OCI-LY7 (cell line): ENCODE measurements around the gene CDRT4. TPM values are rescaled to one million over a fixed set of nuclear protein-coding genes. Genes with fewer than 3 reads are reported as not detected.

Experiments used
- BruUV-seq: library from RNA; stranded (reverse); fragments of 400-500 nt; replicated peaks from 2 replicates; lab custom pipeline; 2021; lab: Mats Ljungman, UMichigan
- CTCF ChIA-PET: fragments of 300-600 bp; sonication (Branson Sonifier 250); formaldehyde crosslinking; loops from one replicate; lab custom pipeline; 2022; ENCODE audit warnings: antibody characterized with exemption; ENCODE audit not compliant: unreplicated experiment; lab: Charles Lee
- POLR2A ChIA-PET: fragments of 300-600 bp; sonication (Branson Sonifier 250); formaldehyde crosslinking; loops from one replicate; lab custom pipeline; 2022; ENCODE audit warnings: antibody characterized with exemption; lab: Charles Lee
- DNase-seq: peaks from one replicate; pipeline ENCODE4 v3.0.0-alpha.2; 2015; ENCODE audit warnings: low spot score
- H2AFZ ChIP-seq: fragments of 200-600 bp; sonication (generic), shearing (Covaris generic); 2 replicates; pipeline ENCODE4 v1.6.1; 2014; ENCODE audit warnings: mild to moderate bottlenecking, antibody characterized with exemption, low read length, moderate library complexity
- H3K27ac ChIP-seq: fragments of 200-600 bp; sonication (generic); 2 replicates; pipeline ENCODE4 v1.5.1; 2014; ENCODE audit warnings: mixed run types, low read depth, mild to moderate bottlenecking, moderate library complexity, low read length, inconsistent platforms; ENCODE audit not compliant: poor library complexity, severe bottlenecking
- H3K36me3 ChIP-seq: fragments of 200-600 bp; sonication (generic); 2 replicates; pipeline ENCODE4 v1.6.1; 2014; ENCODE audit warnings: mild to moderate bottlenecking, antibody characterized with exemption, low read length, moderate library complexity, mixed read lengths; ENCODE audit not compliant: insufficient read depth
- H3K4me1 ChIP-seq: fragments of 200-600 bp; sonication (generic); 2 replicates; pipeline ENCODE4 v1.5.1; 2014; ENCODE audit warnings: mild to moderate bottlenecking, low read length; ENCODE audit not compliant: insufficient read depth, poor library complexity, severe bottlenecking
- H3K4me2 ChIP-seq: fragments of 200-600 bp; sonication (generic); 2 replicates; pipeline ENCODE4 v1.6.1; 2014; ENCODE audit warnings: mild to moderate bottlenecking, low read length
- H3K4me3 ChIP-seq: fragments of 200-600 bp; sonication (generic); 2 replicates; pipeline ENCODE4 v1.5.1; 2014; ENCODE audit warnings: mild to moderate bottlenecking, low read depth, low read length; ENCODE audit not compliant: poor library complexity, severe bottlenecking
- H3K79me2 ChIP-seq: fragments of 200-600 bp; sonication (generic); 2 replicates; pipeline ENCODE4 v1.6.1; 2016; ENCODE audit warnings: low read depth, mild to moderate bottlenecking, low read length, moderate library complexity, mixed read lengths; ENCODE audit not compliant: insufficient read depth
- H3K9me2 ChIP-seq: fragments of 200-600 bp; sonication (generic); 2 replicates; pipeline ENCODE4 v1.6.1; 2016; ENCODE audit warnings: mild to moderate bottlenecking, low read length, mixed read lengths; ENCODE audit not compliant: insufficient read depth
- H3K9me3 ChIP-seq: fragments of 200-600 bp; sonication (generic); 2 replicates; pipeline ENCODE4 v1.6.1; 2014; ENCODE audit warnings: mild to moderate bottlenecking, mixed run types, low read length, mixed read lengths
- H4K20me1 ChIP-seq: fragments of 200-600 bp; sonication (generic); 2 replicates; pipeline ENCODE4 v1.6.1; 2014; ENCODE audit warnings: mild to moderate bottlenecking, antibody characterized with exemption, low read length, moderate library complexity, mixed read lengths; ENCODE audit not compliant: insufficient read depth
- EZH2phosphoT487 ChIP-seq: fragments of 200-600 bp; sonication (generic); IDR thresholded peaks from 2 replicates; pipeline ENCODE4 v1.6.1; 2018; ENCODE audit warnings: low read depth, borderline replicate concordance, mild to moderate bottlenecking, mixed run types, antibody characterized with exemption, low read length, moderate library complexity, mixed read lengths
- intact Hi-C: fragments of 100-400 bp; cut with micrococcal nuclease; formaldehyde crosslinking; loops from one replicate; pipeline ENCODE4 v1.10.0; 2022; ENCODE audit not compliant: unreplicated experiment
- total RNA-seq, 2 experiments: library from RNA; depleted of rRNA in 1 of 2; stranded (reverse); fragments of >200 nt in 1 of 2; shearing (Covaris generic) in 1 of 2; gene quantifications; 2 replicates each; pipeline ENCODE4 v1.2.3, GENCODE V29; 2014 to 2022
- TF ChIP-seq, protein P1 (sequence below): fragments of 200-600 bp; sonication (generic); conservative IDR thresholded peaks from 2 replicates; pipeline ENCODE4 v1.5.1; 2014; ENCODE audit warnings: mild to moderate bottlenecking, antibody characterized with exemption, low read length, moderate library complexity, mixed read lengths

CDRT4 gene
- total RNA-seq, 2 experiments from 2014 or later = 1.7 to 6.2 TPM

DNA sequence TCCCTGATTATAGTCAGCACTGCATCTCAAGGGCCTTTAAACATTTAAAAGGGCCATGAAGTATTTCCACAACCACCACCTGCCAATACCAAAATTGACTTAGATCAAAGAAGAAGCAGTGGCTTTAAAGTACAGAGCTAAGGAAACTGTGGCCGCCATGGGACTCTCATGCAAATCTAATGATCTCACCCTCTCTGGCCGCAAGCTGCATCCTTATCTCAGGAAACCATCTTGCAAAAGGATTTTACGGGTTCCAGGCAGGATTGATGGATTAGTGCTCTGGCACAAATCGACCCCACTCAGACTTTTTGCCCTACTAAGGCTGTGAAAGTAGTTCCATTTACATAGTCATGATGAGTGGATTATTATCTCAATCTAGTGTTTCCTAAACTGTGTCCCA, 22.6 kb downstream of the CDRT4 start:
- Histone ChIP-seq H3K4me2 (0 out of 2 replicates have a peak overlapping the region, but pooled peaks have one; percentile 9), H3K27ac (no peak overlapping the region), H3K9me3 (no peaks in the 10 kb centered on the region), H3K79me2 (no peaks in the 10 kb centered on the region), H3K36me3 (no peaks in the 10 kb centered on the region), H4K20me1 (no peaks in the 10 kb centered on the region), H3K9me2 (no peaks in the 10 kb centered on the region), H2AFZ (no peak overlapping the region), H3K4me3 (no peak overlapping the region), H3K4me1 (no peaks in the 10 kb centered on the region)
- CTCF ChIA-PET = no interaction called here
- POLR2A ChIA-PET = interaction anchor here (0.7 kb wide), 1 partner anchor 734 kb away, joined by 3 read pairs; no protein-coding TSS in a partner anchor
- BruUV-seq = no TSS peak
- DNase-seq = no peak
- intact Hi-C loops = no loop called here
- TF ChIP-seq EZH2phosphoT487 = no peak
- TF ChIP-seq, protein P1, sequence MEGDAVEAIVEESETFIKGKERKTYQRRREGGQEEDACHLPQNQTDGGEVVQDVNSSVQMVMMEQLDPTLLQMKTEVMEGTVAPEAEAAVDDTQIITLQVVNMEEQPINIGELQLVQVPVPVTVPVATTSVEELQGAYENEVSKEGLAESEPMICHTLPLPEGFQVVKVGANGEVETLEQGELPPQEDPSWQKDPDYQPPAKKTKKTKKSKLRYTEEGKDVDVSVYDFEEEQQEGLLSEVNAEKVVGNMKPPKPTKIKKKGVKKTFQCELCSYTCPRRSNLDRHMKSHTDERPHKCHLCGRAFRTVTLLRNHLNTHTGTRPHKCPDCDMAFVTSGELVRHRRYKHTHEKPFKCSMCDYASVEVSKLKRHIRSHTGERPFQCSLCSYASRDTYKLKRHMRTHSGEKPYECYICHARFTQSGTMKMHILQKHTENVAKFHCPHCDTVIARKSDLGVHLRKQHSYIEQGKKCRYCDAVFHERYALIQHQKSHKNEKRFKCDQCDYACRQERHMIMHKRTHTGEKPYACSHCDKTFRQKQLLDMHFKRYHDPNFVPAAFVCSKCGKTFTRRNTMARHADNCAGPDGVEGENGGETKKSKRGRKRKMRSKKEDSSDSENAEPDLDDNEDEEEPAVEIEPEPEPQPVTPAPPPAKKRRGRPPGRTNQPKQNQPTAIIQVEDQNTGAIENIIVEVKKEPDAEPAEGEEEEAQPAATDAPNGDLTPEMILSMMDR = no peak

DNA sequence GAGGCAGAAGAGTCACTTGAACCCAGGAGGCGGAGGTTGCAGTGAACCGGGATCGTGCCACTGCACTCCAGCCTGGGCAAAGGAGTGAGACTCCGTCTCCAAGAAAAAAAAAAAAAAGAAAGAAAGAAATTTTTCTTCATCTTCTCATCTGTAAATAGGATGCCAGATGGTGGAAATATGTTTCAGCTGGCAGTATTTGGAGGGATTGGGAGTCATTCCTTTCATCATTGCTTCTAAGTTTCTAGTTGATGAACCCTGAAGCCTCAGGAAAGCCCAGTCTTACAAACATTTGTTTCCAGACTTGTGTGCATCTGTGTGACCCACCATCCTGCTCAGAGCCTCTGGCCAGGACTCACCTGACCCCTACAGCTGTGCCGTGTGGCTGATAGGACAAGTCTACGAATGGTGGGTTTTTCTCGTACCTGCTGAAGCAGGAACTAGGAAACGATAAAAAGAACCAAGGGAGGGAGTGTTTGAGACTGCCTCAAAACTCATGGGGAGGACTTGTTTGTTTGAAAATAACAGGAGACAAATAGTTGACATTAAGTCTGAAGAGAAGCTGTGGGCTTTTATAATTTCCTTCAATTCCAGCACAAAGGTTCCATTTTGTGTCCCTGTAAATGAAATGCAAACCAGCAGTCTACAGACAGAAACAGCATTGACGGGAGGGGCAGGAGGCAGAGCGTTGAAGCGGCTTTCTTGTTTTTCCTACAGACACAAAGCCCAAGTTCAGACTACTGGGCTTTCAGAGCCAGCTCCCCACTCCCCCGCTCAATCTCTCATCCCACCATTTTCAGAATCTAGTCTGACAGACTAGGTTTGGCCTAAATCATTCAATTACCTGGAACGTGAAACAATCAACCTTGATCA, 24.9 kb downstream of the CDRT4 start:
- no peak for TF ChIP-seq EZH2phosphoT487
- TF ChIP-seq, protein P1 = no peak
- Histone ChIP-seq H4K20me1 (no peaks in the 10 kb centered on the region), H3K4me1 (no peaks in the 10 kb centered on the region), H3K79me2 (no peaks in the 10 kb centered on the region), H3K4me2 (no peak overlapping the region), H3K4me3 (no peak overlapping the region), H2AFZ (no peak overlapping the region), H3K9me3 (0 out of 2 replicates have a peak, but pooled peaks cover under 1% of the 10 kb centered on the region), H3K36me3 (no peaks in the 10 kb centered on the region; the same call in 1 of the 2 replicates), H3K9me2 (no peaks in the 10 kb centered on the region), H3K27ac (no peak overlapping the region)
- POLR2A ChIA-PET = interaction anchor here (0.7 kb wide), 1 partner anchor 34 kb away, joined by 3 read pairs; no protein-coding TSS in a partner anchor
- no peak for DNase-seq
- CTCF ChIA-PET = no interaction called here
- BruUV-seq = no TSS peak
- intact Hi-C loops = no loop called here

DNA sequence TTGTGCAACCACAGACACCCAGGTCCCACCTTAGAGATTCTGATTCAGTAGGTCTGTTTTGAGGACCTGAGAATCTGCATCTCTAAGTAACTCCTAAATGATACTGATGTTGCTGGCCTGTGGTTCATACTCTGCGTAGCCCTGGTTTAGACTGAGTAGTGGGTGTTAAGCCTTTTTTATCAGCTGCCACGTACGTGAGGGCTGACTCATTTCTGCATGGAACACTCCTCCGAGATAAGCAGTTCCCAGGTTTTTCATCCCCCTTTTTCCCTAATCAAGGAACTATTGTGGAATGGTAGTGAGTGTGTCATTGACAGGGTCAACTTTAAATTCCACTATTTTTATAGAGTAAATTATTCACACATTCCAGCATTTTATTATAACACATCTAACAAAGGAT, 26.1 kb downstream of the CDRT4 start:
- H3K4me1 ChIP-seq = peaks cover 9% of the 10 kb centered on the region
- intact Hi-C loops = no loop called here
- DNase-seq = no peak
- H3K36me3 ChIP-seq = peaks cover 6% of the 10 kb centered on the region; the same call in 1 of the 2 replicates
- TF ChIP-seq EZH2phosphoT487 = no peak
- TF ChIP-seq, protein P1 = no peak
- ChIA-PET POLR2A (no interaction called here), CTCF (no interaction called here)
- H2AFZ ChIP-seq = no peak overlapping the region
- H4K20me1 ChIP-seq = no peaks in the 10 kb centered on the region
- no peaks in the 10 kb centered on the region for H3K9me2 ChIP-seq
- no peaks in the 10 kb centered on the region for H3K79me2 ChIP-seq
- no peak overlapping the region for H3K4me3 ChIP-seq
- peaks cover 8% of the 10 kb centered on the region; the same call in 1 of the 2 replicates for H3K9me3 ChIP-seq
- no peak overlapping the region for H3K27ac ChIP-seq
- no peak overlapping the region for H3K4me2 ChIP-seq
- no TSS peak for BruUV-seq
